GM18861 (cell line): ENCODE measurements around the gene IFT80.

Experiments used
- ATAC-seq: cut with Tn5 transposase; IDR thresholded peaks from one replicate; pipeline ENCODE4 v1.9.1; 2021; ENCODE audit not compliant: unreplicated experiment

IFT80 gene

DNA sequence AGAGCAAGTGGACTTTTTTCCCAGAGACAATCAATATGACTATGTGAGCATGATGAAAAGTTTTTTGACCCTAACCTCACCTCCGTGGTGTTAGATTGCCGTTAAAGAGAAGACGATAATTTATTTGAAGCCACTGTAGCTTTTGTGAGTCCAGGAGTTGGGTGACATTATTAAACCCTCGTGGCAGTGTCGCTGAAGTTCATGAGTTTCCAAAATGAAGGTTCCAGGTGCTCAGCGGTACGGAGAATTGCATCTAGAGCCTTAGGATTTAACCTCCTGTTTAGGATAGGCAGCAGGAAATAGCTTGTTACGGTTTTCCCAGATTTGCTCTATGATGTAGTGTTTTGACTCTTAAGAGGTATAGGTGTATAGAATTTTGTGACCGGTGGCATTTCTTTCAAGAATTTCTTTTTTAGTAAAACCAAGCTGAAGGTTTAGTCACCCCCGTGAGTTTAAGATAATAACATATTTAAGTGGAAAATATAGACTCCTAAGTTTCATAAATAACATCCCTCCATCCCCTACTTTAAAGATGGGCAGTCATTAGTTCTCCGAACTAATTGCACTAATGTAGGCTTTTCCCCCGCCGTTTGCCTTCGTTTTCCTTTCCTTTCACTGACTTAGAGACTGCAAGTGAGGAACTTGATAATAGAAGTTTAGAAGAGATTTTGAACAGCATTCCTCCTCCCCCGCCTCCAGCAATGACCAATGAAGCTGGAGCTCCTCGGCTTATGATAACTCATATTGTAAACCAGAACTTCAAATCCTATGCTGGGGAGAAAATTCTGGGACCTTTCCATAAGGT, 2.5 kb upstream of the IFT80 start:
- ATAC-seq = no peak

DNA sequence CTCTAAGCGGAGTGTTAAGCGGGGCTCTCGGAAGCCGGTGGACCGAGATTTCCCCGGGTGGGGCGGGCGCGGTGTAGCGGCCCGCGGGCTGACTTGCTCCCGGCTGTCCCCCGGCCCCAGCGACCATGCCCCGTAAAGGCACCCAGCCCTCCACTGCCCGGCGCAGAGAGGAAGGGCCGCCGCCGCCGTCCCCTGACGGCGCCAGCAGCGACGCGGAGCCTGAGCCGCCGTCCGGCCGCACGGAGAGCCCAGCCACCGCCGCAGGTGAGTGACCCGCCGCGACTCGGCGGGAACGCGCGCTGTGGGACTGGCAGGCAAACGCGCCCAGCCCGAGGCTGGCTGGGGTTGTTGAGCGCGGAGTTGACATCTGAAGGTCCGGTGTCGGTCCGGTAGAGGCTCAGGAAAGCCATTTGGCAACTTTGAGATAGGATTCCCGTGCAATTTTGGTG, 1.7 kb upstream of the IFT80 start:
- no peak for ATAC-seq

DNA sequence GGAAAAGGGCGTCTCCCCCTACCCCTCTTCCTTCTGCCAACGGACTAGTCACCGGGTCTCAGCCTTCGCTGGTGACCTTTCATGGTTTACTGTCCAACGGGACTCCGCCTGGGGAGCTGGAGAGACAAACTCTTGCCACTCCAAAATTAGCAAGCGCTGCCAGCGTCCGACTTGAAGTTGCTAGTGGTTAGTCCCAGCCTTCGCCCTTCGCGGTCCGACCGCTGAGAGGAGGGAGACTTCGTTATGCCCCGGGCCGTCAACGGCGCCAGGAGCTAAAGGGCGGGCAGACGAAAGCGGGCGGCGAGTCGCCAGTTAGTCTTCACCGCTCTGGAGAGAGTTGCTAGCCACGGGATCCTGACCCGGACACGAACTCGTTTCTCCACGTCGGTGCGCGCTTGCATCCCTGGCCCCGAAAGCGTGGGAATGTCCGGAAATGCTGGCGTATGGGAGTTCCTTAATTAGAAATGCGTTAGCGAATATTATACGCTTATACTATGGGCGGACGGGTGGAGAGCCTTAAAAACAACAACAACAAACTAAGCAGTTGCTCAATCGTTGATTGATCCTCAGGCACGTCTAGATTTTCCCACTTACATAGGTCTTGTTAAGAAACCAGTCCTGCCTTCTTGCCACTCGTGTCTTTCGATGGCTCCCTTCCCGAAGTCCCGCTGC, 1.1 kb upstream of the IFT80 start:
- ATAC-seq = peak; percentile 2

DNA sequence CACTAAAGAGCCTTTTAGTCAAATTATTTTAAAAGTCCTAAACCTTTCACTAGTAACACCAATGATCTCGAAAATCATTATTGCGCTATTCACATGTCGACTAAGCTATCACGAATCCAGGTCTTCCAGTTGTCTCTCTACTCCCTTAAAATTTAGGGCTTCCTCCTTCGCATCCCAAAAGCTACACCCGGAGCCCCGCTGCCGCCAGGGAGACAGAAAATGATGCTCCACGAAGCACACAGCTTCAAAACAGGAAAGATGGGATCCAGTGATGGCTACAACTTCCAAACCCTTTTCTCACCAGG, 253 bp downstream of the IFT80 start:
- no peak for ATAC-seq

DNA sequence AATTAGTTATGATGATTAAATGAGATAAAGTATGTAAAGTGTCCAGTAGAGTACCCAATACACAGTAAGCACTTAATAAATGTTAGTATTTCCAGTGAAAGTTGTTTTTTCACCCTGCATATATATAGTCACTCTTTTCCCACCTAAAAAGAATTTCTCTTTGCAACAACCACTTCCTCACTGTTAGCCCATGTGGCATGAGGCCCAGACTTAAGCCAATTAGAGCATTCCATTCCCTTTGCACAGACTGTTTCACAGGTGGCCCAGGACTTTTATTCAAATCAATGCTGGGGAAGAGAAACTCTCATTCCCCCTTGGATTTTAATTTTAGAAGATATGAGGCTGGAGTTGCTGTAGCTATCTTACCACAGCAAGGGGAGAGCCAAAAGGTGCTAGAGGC, 3.7 kb downstream of the IFT80 start:
- ATAC-seq = no peak

DNA sequence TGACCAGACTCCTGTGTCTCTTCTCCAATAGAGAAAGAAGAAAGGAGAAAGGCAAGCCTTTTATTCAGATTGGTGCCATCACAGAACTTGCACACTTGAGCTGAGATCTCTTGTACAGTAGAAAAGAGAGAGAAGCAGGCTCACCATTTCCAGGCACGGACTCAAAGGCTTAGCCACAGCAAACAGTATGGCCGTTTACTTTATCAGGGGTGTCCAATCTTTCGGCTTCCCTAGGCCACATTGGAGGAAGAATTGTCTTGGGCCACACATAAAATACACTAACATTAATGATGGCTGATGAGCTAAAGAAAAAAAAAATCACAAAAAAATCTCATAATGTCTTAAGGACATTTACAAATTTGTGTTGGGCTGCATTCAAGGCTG, 5.0 kb downstream of the IFT80 start:
- no peak for ATAC-seq

DNA sequence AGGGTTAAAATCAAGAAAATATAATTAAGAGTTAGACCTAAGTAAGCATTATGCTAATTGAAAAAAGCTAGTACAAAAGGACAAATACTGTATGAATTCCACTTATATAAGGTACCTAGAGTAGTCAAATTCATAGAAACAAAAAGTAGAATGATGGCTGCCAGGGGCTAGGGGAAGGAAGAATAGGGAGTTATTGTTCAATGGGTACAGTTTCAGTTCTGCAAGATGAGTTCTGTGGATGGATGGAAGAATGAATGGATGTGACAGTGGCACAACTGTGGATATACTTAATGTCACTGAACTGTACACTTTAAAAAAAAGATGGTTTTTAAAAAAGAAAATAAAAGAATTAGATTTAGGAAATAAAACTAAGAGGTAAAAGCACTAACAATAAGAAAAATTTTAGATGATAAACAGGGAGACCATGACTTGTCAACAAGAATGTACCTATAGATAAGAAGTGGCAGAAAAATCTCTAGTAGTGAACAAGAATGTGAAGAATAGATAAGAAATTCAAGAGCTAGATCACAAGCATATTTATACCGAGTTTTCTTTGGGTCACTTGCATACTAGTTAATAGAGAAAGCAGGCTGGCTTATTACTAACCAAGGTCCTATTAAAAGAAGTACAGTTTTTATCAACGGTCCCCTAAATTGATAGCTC, 5.5 kb downstream of the IFT80 start:
- ATAC-seq = no peak

DNA sequence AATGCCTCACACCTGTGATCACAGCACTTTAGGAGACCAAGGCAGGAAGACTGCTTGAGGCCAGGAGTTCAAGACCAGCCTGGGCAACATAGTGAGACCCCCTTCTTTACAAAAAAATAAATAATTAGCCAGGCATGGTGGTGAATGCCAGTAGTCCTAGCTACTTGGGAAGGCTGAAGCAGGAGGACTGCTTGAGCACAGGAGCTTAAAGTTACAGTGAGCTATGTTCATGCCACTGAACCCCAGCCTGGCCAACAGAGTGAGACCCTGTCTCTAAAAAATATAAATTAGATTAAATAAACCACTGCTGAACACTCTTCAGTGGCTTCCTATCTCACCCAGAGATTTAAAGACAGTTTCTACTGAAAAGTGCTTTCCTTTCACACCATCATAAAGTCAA, 6.2 kb downstream of the IFT80 start:
- no peak for ATAC-seq

DNA sequence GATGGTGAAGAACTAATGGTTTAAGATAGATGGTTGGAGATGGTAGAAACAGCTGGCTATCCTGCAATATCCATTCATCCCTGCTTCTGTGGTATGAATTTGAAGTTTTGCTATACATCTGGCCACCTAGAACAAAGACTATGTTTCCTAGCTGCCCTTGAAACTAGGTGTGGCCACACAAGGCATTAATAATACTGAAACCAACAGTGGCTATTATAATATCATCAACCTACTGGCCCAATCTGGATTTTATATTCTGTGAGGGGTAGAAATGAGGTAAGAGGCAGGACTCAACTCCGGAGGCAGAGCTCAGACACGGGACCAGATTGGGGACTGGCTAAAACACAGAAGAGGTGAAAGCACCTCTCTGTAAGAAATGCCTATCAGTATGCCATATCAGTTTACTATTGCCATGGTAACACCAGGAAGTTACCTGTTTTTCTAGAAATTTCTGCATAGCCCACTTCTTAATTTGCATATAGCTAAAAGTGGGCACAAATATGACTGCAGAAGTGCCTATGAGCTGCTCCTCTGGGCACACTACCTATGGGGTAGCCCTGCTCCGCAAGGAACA, 8.4 kb downstream of the IFT80 start:
- no peak for ATAC-seq

DNA sequence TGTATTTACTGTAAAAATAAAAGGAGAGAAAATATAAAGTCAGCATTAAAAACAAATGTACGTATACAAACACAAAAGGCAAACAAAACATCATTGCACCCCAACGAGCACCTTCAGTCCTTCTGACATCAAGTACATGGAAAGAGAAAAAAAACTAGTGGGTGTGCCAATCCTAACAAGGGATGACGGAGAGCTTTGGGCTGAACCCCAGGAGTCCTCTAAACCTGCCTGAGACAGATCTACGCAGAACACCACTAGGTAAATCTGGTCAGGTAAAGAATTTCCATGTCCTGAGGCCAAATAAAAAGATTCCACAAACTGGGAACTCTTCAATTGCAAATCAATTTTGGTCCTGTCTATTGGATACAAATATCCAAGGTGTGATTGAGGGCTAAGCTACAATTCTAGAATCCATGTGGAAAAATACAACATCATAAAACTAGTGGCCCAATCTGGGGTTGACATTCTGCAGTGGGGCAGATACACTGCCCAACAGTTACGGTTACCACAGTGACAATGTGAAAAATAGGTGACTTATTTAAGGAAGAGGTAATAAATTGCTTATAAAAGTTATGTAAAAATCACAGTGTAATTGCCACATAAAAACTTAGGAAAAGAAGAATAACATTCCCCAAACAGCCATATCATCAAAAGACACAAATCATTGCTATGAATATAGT, 14.2 kb downstream of the IFT80 start:
- ATAC-seq = no peak

DNA sequence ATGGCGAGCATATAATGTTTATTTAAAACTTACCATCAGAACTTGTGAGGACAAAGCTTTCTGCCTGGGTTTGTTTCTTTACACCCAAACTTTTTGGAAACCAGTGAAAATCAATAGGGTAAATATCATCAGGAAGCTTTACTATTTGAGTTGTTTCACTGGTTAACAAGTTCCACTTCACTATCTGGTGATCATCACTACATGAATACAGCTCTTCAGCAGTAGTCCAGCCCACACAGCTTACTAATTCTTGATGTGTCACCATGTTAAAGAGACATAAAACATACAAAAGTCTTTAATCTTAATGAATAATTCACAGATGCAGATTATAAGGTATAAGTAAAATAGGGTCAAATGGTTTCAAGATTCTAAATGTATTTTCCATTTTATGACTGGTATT, 17.6 kb downstream of the IFT80 start:
- ATAC-seq = no peak

DNA sequence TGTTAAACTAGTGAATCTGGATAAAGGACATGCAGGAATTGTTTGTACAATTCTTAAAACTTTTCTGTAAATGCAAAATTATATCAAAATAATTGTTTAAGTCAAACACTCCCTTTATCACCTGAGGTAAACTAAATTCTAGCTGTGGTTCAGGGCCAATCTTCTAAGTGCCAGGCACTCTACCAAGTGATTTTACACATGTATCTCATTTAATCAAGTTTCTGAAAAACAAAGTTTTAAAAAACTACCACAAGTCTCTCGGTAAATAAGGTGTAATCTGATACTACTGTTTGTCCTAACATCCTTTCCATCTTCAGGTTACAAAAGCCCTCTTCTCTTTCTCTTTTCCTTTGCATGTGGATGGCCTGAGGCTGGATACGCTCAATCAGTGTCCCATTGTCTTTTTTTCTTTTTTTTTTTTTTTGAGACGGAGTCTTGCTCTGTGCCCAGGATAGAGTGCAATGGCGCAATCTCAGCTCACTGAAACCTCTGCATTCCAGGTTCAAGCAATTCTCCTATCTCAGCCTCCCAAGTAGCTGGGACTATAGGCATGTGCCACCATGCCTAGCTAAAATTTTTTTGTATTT, 19.3 kb downstream of the IFT80 start:
- no peak for ATAC-seq

DNA sequence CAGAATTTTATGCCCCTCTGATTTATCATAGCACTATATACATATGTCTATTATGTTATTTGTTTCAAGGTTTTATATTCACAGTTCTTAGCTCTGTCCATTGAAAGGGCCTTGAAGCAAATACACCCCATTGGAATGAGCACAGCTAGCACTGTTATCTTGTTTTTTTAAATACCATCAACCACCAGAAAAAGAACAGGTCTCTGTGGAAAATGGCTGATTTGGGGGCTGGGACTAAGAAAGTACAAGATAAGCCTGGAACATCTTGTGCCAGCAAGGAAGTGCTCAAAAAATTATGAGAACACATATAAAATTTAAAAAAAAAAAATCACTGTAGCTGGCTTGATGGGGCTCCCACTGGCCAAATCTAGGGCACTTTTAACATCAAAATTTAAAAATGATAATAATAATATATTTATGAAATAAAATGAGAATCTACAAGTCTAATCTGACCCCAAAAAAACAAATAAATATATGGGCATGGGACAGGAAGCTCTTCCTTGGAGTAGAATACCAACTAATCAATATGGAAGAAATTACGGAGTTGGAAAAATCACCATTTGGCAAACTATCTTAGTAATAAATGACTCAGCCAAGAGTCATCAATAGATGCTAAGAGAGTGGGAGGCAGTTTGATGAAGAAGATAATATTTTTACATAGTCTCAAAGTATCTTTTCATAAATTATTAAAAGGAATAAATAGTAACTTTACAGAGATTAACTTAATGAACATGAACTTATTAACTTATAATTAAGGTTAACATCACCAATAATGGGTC, 20.5 kb downstream of the IFT80 start:
- no peak for ATAC-seq

DNA sequence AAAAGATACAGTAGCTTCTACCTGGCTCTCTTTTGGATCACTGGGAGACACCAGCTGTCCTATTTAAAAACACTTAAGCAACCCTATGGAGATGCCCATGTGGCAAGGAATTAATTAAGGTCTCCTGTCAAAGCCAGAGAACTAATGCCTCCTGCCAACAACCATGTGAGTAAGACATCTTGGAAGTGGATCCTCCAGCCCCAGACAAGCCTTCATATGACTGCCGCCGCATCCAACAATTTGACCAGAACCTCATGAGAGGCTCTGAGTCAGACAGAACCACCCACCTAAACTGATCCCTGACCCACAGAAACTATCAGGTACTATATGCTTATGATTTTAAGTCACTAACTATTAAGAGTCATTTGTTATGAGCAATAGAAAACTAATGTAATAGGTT, 22.3 kb downstream of the IFT80 start:
- no peak for ATAC-seq

DNA sequence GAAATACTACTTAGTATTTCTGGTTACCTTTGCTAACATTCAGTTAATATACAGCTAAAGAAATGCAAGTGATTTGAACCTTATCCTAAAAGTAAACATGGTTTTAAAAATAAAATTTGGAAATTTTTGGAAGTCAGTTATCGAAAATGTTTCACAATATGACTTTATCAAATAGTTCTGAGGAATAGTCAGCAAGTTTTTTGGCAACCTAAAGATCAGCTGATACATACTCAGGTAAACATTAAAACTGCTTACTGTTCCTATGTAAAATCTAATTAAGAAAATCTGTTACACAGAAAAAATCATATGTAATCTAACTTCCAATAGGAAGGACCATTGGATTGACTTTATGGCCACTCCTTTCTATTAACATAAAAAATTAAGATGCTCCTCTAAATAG, 24.1 kb downstream of the IFT80 start:
- no peak for ATAC-seq

DNA sequence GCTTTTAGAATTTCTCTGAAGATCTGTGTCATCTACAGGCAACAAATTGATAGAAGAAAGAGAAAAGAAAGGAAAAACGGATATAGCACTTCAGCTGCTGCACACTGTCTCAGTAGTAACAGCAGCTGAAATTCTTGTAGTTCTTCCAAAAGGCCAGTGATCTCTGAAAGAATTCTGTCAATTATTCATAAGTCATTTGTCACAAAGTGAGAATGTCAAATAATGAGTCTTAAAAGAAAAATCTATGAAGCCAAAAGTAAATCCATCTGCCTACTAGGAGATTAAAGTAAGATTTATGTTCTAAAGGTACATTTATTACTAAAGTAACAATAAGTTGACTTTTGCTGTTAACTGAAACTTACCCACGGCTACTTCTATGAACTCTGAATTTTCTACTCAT, 24.6 kb downstream of the IFT80 start:
- ATAC-seq = no peak

DNA sequence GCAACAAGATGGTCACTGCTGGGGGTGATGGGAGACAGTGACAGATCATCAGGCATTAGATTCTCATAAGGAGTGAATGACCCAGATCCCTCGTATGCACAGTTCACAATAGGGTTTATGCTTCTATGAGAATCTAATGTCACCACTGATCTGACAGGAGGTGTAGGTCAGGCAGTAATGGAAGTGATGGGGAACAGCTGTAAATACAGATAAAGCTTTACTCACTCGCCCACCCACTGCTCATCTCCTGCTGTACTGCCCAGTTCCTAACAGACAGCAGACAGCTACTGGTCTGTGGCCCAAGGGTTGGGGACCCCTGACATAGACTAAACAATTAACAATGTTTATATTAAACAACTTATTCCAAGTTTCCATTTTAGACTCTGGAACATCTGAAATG, 25.4 kb downstream of the IFT80 start:
- ATAC-seq = no peak

DNA sequence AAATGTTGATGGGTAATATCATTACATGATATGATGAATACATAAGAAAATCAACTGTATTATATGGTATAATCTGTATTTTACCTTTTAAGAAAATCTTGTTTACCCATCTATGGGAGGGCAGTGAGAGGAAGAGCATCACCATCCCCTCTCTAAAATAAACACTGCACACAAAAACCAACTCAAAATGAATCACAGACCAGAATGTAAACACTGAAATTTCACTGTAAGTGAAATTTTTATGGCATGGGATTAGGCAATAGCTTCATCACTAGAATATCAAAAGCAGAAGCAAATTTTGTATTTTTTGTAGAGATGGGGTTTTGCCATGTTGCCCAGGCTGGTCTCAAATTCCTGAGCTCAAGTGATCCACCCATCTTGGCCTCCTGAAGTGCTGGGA, 26.2 kb downstream of the IFT80 start:
- no peak for ATAC-seq

DNA sequence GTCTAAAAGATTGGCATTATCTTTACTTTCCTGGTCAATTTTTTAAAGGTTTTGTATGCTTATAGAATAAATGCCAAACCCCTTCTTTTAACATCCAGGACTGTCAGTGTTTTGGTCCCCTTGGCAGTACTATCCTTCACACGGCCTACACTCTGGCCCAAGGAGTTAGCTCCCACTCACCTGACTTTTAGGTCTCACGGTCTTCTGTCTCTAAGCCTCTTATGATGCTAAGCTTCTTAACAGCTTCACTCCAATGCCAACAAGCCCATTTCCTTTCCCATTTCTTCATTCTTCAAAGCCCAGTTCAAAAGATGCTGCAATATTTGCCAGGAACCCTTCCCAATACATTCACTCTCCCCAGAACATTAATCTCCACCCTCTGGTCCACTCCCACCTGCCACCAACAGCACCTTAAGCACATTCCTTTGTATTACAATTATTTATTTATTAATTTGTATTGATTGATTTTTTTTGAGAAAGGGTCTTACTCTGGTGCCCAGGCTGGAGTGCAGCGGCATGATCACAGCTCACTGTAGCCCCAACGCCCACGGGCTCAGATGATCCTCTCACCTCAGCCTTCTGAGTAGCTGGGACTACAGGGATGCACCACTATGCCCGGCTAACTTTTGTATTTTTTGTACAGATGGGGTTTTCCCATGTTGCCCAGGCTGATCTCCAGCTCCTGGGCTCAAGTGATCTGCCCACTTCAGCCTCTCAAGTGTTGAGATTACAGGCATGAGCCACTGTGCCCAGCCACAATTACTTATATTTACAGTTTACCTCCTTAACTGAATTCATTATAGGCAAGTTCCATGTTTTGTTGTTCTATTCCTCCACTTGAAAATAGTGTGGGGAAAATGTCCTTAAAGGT, 27.8 kb downstream of the IFT80 start:
- ATAC-seq = no peak
